SK-N-SH treated with all-trans-retinoic acid at 6 μM for 48 hours (cell line): ENCODE measurements around the gene SLC13A5.

Experiments
- ATAC-seq: fragments of 200-7000 bp; cut with Tn5 transposase; 3 replicates; pipeline ENCODE4 v1.9.1; 2020; ENCODE audit warnings: mild to moderate bottlenecking, moderate library complexity
- ARNTL ChIP-seq: fragments of 450-650 bp; formaldehyde crosslinking; IDR thresholded peaks from 2 replicates; pipeline ENCODE4 v1.5.0; 2020; ENCODE audit warnings: low read depth, mild to moderate bottlenecking, moderate library complexity, borderline replicate concordance
- CREB5 ChIP-seq: fragments of 250-450 bp; sonication (Bioruptor Pico); IDR thresholded peaks from 2 replicates; pipeline ENCODE4 v1.5.1; 2020; ENCODE audit warnings: low read depth, mild to moderate bottlenecking, moderate library complexity
- CSRNP3 ChIP-seq: fragments of 250-450 bp; sonication (Bioruptor Pico); IDR thresholded peaks from 2 replicates; pipeline ENCODE4 v1.5.1; 2021; ENCODE audit warnings: mild to moderate bottlenecking, moderate library complexity
- ESRRG ChIP-seq: fragments of 250-450 bp; sonication (Bioruptor Pico); IDR thresholded peaks from 2 replicates; pipeline ENCODE4 v1.6.1; 2021; ENCODE audit warnings: mild to moderate bottlenecking
- GLIS3 ChIP-seq: fragments of 250-450 bp; sonication (Bioruptor Pico); IDR thresholded peaks from 2 replicates; pipeline ENCODE4 v1.5.0; 2020; ENCODE audit warnings: mild to moderate bottlenecking, moderate library complexity
- ISL1 ChIP-seq: fragments of 250-450 bp; sonication (Bioruptor Pico); IDR thresholded peaks from 2 replicates; pipeline ENCODE4 v2.1.2; 2022; ENCODE audit warnings: mild to moderate bottlenecking, moderate library complexity
- PATZ1 ChIP-seq: fragments of 250-450 bp; sonication (Bioruptor Pico); IDR thresholded peaks from 2 replicates; pipeline ENCODE4 v1.8.0; 2020; ENCODE audit warnings: mild to moderate bottlenecking, moderate library complexity, borderline replicate concordance
- POU6F1 ChIP-seq: fragments of 250-450 bp; sonication (Bioruptor Pico); IDR thresholded peaks from 2 replicates; pipeline ENCODE4 v1.8.0; 2021; ENCODE audit warnings: low read depth, mild to moderate bottlenecking, moderate library complexity, borderline replicate concordance
- PPARA ChIP-seq: fragments of 250-450 bp; sonication (Bioruptor Pico); IDR thresholded peaks from 2 replicates; pipeline ENCODE4 v1.5.0; 2020; ENCODE audit warnings: mild to moderate bottlenecking, borderline replicate concordance
- RARB ChIP-seq: fragments of 250-450 bp; sonication (Bioruptor Pico); IDR thresholded peaks from 2 replicates; pipeline ENCODE4 v1.8.0; 2021; ENCODE audit warnings: mild to moderate bottlenecking, moderate library complexity
- SNAI2 ChIP-seq: fragments of 250-450 bp; sonication (Bioruptor Pico); IDR thresholded peaks from 2 replicates; pipeline ENCODE4 v1.5.0; 2020; ENCODE audit warnings: mild to moderate bottlenecking, moderate library complexity
- TCF4 ChIP-seq: fragments of 250-450 bp; sonication (Bioruptor Pico); IDR thresholded peaks from 2 replicates; pipeline ENCODE4 v1.8.0; 2021; ENCODE audit warnings: mild to moderate bottlenecking, moderate library complexity, borderline replicate concordance
- TOX ChIP-seq: fragments of 250-450 bp; sonication (Bioruptor Pico); IDR thresholded peaks from 2 replicates; pipeline ENCODE4 v1.8.0; 2021; ENCODE audit warnings: mild to moderate bottlenecking, moderate library complexity, borderline replicate concordance
- TSHZ2 ChIP-seq: fragments of 250-450 bp; sonication (Bioruptor Pico); IDR thresholded peaks from 2 replicates; pipeline ENCODE4 v1.5.0; 2020; ENCODE audit warnings: mild to moderate bottlenecking, moderate library complexity
- ZC3H10 ChIP-seq: fragments of 250-450 bp; sonication (Bioruptor Pico); IDR thresholded peaks from 2 replicates; pipeline ENCODE4 v1.5.1; 2021; ENCODE audit warnings: mild to moderate bottlenecking, moderate library complexity
- ZFP3 ChIP-seq: fragments of 250-450 bp; sonication (Bioruptor Pico); IDR thresholded peaks from 2 replicates; pipeline ENCODE4 v1.5.0; 2020; ENCODE audit warnings: mild to moderate bottlenecking, moderate library complexity
- ZFP30 ChIP-seq: fragments of 450-650 bp; formaldehyde crosslinking; IDR thresholded peaks from 2 replicates; pipeline ENCODE4 v1.5.0; 2022; ENCODE audit warnings: mild to moderate bottlenecking, moderate library complexity
- ZNF565 ChIP-seq: fragments of 450-650 bp; formaldehyde crosslinking; conservative IDR thresholded peaks from 2 replicates; pipeline ENCODE4 v1.5.0; 2020; ENCODE audit warnings: low read depth, mild to moderate bottlenecking, moderate library complexity
- ZNF70 ChIP-seq: fragments of 450-650 bp; formaldehyde crosslinking; IDR thresholded peaks from 2 replicates; pipeline ENCODE4 v1.5.0; 2020; ENCODE audit warnings: mild to moderate bottlenecking, moderate library complexity
- ZNF8 ChIP-seq: fragments of 450-650 bp; formaldehyde crosslinking; IDR thresholded peaks from 2 replicates; pipeline ENCODE4 v1.5.0; 2020; ENCODE audit warnings: mild to moderate bottlenecking, moderate library complexity

The SLC13A5 gene

GRCh38 chr17:6712854-6713129 is 377 bp downstream of the SLC13A5 start:
- ATAC-seq: no peak
- TF ChIP-seq PPARA (CRISPR knock-in tag): no peak
- no peak for TF ChIP-seq ESRRG (CRISPR knock-in tag)
- no peak for TF ChIP-seq POU6F1 (CRISPR knock-in tag)

GRCh38 chr17:6712058-6712853 is 913 bp downstream of the SLC13A5 start:
- ATAC-seq: peak; percentile 24; the same call in 2 of the 3 replicates
- TF ChIP-seq POU6F1 (CRISPR knock-in tag) (no peak), ZNF70 (CRISPR knock-in tag) (no peak), SNAI2 (CRISPR knock-in tag) (no peak), TOX (CRISPR knock-in tag) (no peak), ZNF565 (CRISPR knock-in tag) (no peak), ZNF8 (CRISPR knock-in tag) (no peak), ESRRG (CRISPR knock-in tag) (no peak), CREB5 (no peak), GLIS3 (CRISPR knock-in tag) (no peak), ZFP30 (CRISPR knock-in tag) (no peak), ZFP3 (no peak), PATZ1 (no peak), ARNTL (CRISPR knock-in tag) (no peak), ISL1 (CRISPR knock-in tag) (no peak), TCF4 (CRISPR knock-in tag) (no peak), ZC3H10 (CRISPR knock-in tag) (no peak), TSHZ2 (CRISPR knock-in tag) (no peak), CSRNP3 (CRISPR knock-in tag) (no peak), RARB (CRISPR knock-in tag) (no peak)
